Lung (tissue), 12 donors: ENCODE data around the gene WDR86. TPM values are rescaled to one million over a fixed set of nuclear protein-coding genes. Genes with fewer than 3 reads are reported as not detected.

Source experiments
- ATAC-seq: fragments of 200-7000 bp; cut with Tn5 transposase; one replicate; pipeline ENCODE4 v1.9.1; 2020; ENCODE audit warnings: moderate number of reproducible peaks; ENCODE audit not compliant: insufficient read depth, low FRiP score
- DNase-seq, 3 donors: peaks; one replicate each; pipeline ENCODE4 v3.0.0-alpha.2; 2013 to 2017
- H3K27ac ChIP-seq, 2 donors: one replicate each; pipeline ENCODE4 v1.5.1; 2013; ENCODE audit warnings: mild to moderate bottlenecking in 2 of 2, moderate library complexity in 2 of 2, control low read depth in 1 of 2, inconsistent platforms in 1 of 2, low read depth in 1 of 2, low read length in 1 of 2
- H3K27me3 ChIP-seq, 3 donors: one replicate each; pipeline ENCODE4 v1.5.1; 2013; ENCODE audit warnings: low read length in 2 of 3; ENCODE audit not compliant: control insufficient read depth in 3 of 3, insufficient read depth in 3 of 3
- H3K36me3 ChIP-seq, 4 donors: one replicate each; pipeline ENCODE4 v1.5.1; 2013; ENCODE audit warnings: low read length in 4 of 4, mild to moderate bottlenecking in 1 of 4, moderate library complexity in 1 of 4; ENCODE audit not compliant: control insufficient read depth in 4 of 4, insufficient read depth in 4 of 4
- H3K4me1 ChIP-seq, 5 donors: one replicate each; pipeline ENCODE4 v1.5.1; 2013; ENCODE audit warnings: low read length in 5 of 5, mild to moderate bottlenecking in 2 of 5, moderate library complexity in 1 of 5; ENCODE audit not compliant: control insufficient read depth in 5 of 5, insufficient read depth in 5 of 5
- H3K4me3 ChIP-seq: one replicate; pipeline ENCODE4 v1.5.1; 2013; ENCODE audit warnings: mild to moderate bottlenecking, control low read depth, moderate library complexity
- H3K9ac ChIP-seq, 2 donors: one replicate each; pipeline ENCODE4 v1.5.1; 2013; ENCODE audit warnings: low read length in 2 of 2, control low read depth in 1 of 2; ENCODE audit not compliant: insufficient read depth in 1 of 2
- H3K9me3 ChIP-seq, 4 donors: one replicate each; pipeline ENCODE4 v1.5.1; 2013; ENCODE audit warnings: low read length in 3 of 4, mild to moderate bottlenecking in 1 of 4, moderate library complexity in 1 of 4; ENCODE audit not compliant: control insufficient read depth in 4 of 4, insufficient read depth in 3 of 4
- WGBS, 2 donors: extraction: QIAGEN DNeasy Blood & Tissue Kit; methylation state at CpG; one replicate each; pipeline ENCODE4 v1.1.7; 2013; 5-methylcytosine and 5-hydroxymethylcytosine counted together
- polyA plus RNA-seq, 2 donors: library from polyadenylated mRNA; stranded (reverse); fragments of 200-250 nt; gene quantifications; one replicate each; pipeline ENCODE4 v1.2.1, GENCODE V29; 2013
- total RNA-seq, 2 donors: library from RNA; depleted of rRNA in 1 of 2; stranded (reverse); fragments of >200 nt in 1 of 2; gene quantifications; one replicate each; pipeline ENCODE4 v1.2.1, GENCODE V29; 2014 to 2021
- TF ChIP-seq, protein P1 (sequence below): IDR thresholded peaks from 2 replicates; pipeline ENCODE4 v1.5.1; 2012; ENCODE audit warnings: mild to moderate bottlenecking; ENCODE audit errors: control extremely low read depth, extremely low read depth
- donor health status: control.
- donor health status: control.
- donor health status: Bipolar disorder and iron deficiency.
- donor health status: healthy.
- donor health status: DM: yes; HTN: yes; CAD: no.

The WDR86 gene
- total and polyA plus RNA-seq, 4 donors = 0.81 to 19.7 (median 2.4) TPM

GRCh38 chr7:151348970-151349369, 60.9 kb downstream of the WDR86 start:
- no peak for DNase-seq
- 35 to 63% methylated on average over 4 of the region's 4 CpGs for WGBS, 2 donors
- Histone ChIP-seq H3K4me1 (peaks cover 0 to 5% (median 0%) of the 10 kb centered on the region in 5 donors), H3K9me3 (no peaks in the 10 kb centered on the region), H3K4me3 (no peak overlapping the region), H3K27ac (no peak overlapping the region), H3K36me3 (peaks cover 10 to 34% (median 26%) of the 10 kb centered on the region in 4 donors), H3K9ac (no peak overlapping the region), H3K27me3 (no peaks in the 10 kb centered on the region)
- TF ChIP-seq, protein P1, sequence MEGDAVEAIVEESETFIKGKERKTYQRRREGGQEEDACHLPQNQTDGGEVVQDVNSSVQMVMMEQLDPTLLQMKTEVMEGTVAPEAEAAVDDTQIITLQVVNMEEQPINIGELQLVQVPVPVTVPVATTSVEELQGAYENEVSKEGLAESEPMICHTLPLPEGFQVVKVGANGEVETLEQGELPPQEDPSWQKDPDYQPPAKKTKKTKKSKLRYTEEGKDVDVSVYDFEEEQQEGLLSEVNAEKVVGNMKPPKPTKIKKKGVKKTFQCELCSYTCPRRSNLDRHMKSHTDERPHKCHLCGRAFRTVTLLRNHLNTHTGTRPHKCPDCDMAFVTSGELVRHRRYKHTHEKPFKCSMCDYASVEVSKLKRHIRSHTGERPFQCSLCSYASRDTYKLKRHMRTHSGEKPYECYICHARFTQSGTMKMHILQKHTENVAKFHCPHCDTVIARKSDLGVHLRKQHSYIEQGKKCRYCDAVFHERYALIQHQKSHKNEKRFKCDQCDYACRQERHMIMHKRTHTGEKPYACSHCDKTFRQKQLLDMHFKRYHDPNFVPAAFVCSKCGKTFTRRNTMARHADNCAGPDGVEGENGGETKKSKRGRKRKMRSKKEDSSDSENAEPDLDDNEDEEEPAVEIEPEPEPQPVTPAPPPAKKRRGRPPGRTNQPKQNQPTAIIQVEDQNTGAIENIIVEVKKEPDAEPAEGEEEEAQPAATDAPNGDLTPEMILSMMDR = no peak
- no peak for ATAC-seq

DNA sequence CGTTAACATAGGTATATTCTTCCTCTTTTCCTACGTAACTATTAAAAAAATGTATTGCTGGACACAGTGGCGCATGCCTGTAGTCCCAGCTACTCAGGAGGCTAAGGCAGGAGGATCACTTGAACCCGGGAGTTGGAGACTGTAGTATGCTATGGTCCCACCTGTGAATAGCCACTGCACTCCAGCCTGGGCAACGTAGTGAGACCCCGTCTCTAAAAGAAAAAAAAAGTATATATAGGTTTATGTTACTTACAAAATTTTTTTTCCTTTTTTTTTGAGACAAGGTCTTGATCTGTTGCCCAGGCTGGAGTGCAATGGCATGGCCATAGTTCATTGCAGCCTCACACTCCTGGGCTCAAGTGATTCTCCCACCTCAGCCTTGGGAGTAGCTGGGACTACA, 62.6 kb downstream of the WDR86 start:
- Histone ChIP-seq H3K27ac (no peak overlapping the region), H3K9ac (no peak overlapping the region), H3K4me3 (no peak overlapping the region), H3K36me3 (peaks cover 3 to 30% (median 16%) of the 10 kb centered on the region in 4 donors), H3K9me3 (no peaks in the 10 kb centered on the region), H3K27me3 (no peaks in the 10 kb centered on the region), H3K4me1 (peaks cover 0 to 12% (median 5%) of the 10 kb centered on the region in 5 donors)
- no peak for ATAC-seq
- DNase-seq = no peak
- WGBS, 2 donors = 96 to 98% methylated on average over 6 of the region's 6 CpGs
- TF ChIP-seq, protein P1 = no peak

GRCh38 chr7:151346470-151346769, 63.4 kb downstream of the WDR86 start:
- Histone ChIP-seq H3K9me3 (no peaks in the 10 kb centered on the region), H3K4me1 (peaks cover 0 to 12% (median 5%) of the 10 kb centered on the region in 5 donors), H3K9ac (no peak overlapping the region), H3K27me3 (no peaks in the 10 kb centered on the region), H3K4me3 (no peak overlapping the region), H3K36me3 (peaks cover 3 to 26% (median 10%) of the 10 kb centered on the region in 4 donors), H3K27ac (no peak overlapping the region)
- DNase-seq (no peak), ATAC-seq (no peak)
- WGBS, 2 donors = 70 to 92% methylated on average over 2 of the region's 2 CpGs
- TF ChIP-seq, protein P1 = no peak
